MM.1S (cell line): ENCODE measurements around the gene SDE2.
A peak's percentile ranks its signal among the peaks of the same experiment; 100 is the strongest.
"Not testable (repeated sequence)": the region's sequence is repeated elsewhere in the genome, so short reads cannot be mapped to it uniquely, and the experiment has no call there.

Experiments
- DNase-seq: peaks from one replicate; pipeline ENCODE4 v3.0.0-alpha.2; 2015
- H2AFZ ChIP-seq: fragments of 300-600 bp; sonication (generic); 2 replicates; pipeline ENCODE4 v1.6.0; 2016; ENCODE audit warnings: antibody characterized with exemption, low read length
- H3F3A ChIP-seq: fragments of 300-600 bp; sonication (generic); 2 replicates; pipeline ENCODE4 v1.6.1; 2016; ENCODE audit warnings: mild to moderate bottlenecking, antibody characterized with exemption, low read length, moderate library complexity, mixed read lengths; ENCODE audit not compliant: insufficient read depth
- H3K27ac ChIP-seq: fragments of 300-600 bp; sonication (generic); 2 replicates; pipeline ENCODE4 v1.5.1; 2016; ENCODE audit warnings: mild to moderate bottlenecking, low read length
- H3K27me3 ChIP-seq: fragments of 300-600 bp; sonication (generic); replicated peaks from 2 replicates; pipeline ENCODE4 v1.6.0; 2016; ENCODE audit warnings: low read length; ENCODE audit not compliant: insufficient read depth
- H3K36me3 ChIP-seq: fragments of 300-600 bp; sonication (generic); replicated peaks from 2 replicates; pipeline ENCODE4 v1.6.1; 2016; ENCODE audit warnings: mild to moderate bottlenecking, low read length, mixed read lengths; ENCODE audit not compliant: insufficient read depth
- H3K4me1 ChIP-seq: fragments of 300-600 bp; sonication (generic); 2 replicates; pipeline ENCODE4 v1.6.1; 2016; ENCODE audit warnings: low read length, mixed read lengths
- H3K4me2 ChIP-seq: fragments of 300-600 bp; sonication (generic); 2 replicates; pipeline ENCODE4 v1.6.0; 2016; ENCODE audit warnings: low read depth, low read length
- H3K4me3 ChIP-seq: fragments of 300-600 bp; sonication (generic); 2 replicates; pipeline ENCODE4 v1.5.1; 2016; ENCODE audit warnings: low read length, mixed read lengths
- H3K79me2 ChIP-seq: fragments of 300-600 bp; sonication (generic); 2 replicates; pipeline ENCODE4 v1.6.1; 2016; ENCODE audit warnings: mixed run types, low read length, mixed read lengths
- H3K9ac ChIP-seq: fragments of 300-600 bp; sonication (generic); 2 replicates; pipeline ENCODE4 v1.6.1; 2016; ENCODE audit warnings: low read length, mixed read lengths
- H3K9me2 ChIP-seq: fragments of 300-600 bp; sonication (generic); replicated peaks from 2 replicates; pipeline ENCODE4 v1.6.1; 2016; ENCODE audit warnings: mild to moderate bottlenecking, low read length, mixed read lengths; ENCODE audit not compliant: insufficient read depth
- H3K9me3 ChIP-seq: fragments of 300-600 bp; sonication (generic); replicated peaks from 2 replicates; pipeline ENCODE4 v1.6.1; 2016; ENCODE audit warnings: mild to moderate bottlenecking, low read length, mixed read lengths; ENCODE audit not compliant: insufficient read depth
- H4K20me1 ChIP-seq: fragments of 300-600 bp; sonication (generic); 2 replicates; pipeline ENCODE4 v1.6.1; 2016; ENCODE audit warnings: mild to moderate bottlenecking, low read length, moderate library complexity, mixed read lengths; ENCODE audit not compliant: insufficient read depth
- EZH2 ChIP-seq: fragments of 300-600 bp; sonication (generic); optimal IDR thresholded peaks from 2 replicates; pipeline ENCODE3; 2017; ENCODE audit warnings: low read depth, mild to moderate bottlenecking, antibody characterized with exemption, low read length, mixed read lengths
- EZH2phosphoT487 ChIP-seq: fragments of 300-600 bp; sonication (generic); IDR thresholded peaks from 2 replicates; pipeline ENCODE4 v1.6.1; 2018; ENCODE audit warnings: antibody characterized with exemption, low read length
- TF ChIP-seq, protein P1 (sequence below): fragments of 300-600 bp; sonication (generic); IDR thresholded peaks from 2 replicates; pipeline ENCODE4 v1.5.1; 2016; ENCODE audit warnings: antibody characterized with exemption, low read length, mixed read lengths

SDE2 gene

DNA sequence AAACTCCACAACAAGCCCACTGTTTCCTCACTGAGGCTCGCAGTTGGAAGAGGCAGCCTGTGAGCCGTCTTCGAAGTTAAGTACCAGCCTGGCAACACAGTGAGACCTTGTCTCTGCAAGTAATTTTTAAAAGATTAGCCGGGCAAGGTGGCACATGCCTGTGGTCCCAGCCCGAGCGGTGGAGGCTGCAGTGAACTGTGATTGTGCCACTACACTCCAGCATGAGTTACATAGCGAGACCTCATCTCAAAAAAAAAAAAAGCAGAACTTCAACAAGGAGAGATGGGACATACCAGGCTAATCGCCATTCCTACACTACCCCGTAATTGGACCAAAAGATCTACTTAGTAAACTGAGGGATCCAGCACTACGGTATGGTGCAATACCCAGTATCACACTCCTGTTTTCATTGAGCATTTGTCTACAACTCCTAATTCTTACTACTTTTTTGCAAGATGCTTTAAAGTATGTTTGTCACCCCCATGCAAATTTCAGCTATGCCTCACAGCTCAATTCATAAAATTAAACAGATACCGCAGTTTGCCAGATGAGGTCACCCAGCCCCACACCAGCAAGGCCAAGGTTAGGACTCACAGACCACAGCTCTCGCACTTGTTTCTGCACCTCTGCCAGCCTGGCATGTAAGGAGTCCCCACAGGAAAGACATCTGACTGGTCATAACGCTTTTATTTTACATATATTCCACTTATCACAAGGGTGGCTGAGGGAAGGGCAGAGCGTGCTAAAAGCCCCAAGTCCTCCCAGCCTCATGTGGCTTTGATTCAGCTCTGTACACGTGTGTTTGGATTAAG is 21.0 kb downstream of the SDE2 start:
- Histone ChIP-seq H3K27ac (no peak overlapping the region), H3K9me2 (no peaks in the 10 kb centered on the region), H3K36me3 (peaks cover 10% of the 10 kb centered on the region; the same call in 1 of the 2 replicates), H3K9ac (no peak overlapping the region), H3K9me3 (no peaks in the 10 kb centered on the region), H3K4me2 (no peak overlapping the region), H3K4me1 (no peaks in the 10 kb centered on the region), H3K4me3 (no peak overlapping the region), H3F3A (peaks cover 8% of the 10 kb centered on the region; the same call in 1 of the 2 replicates), H3K79me2 (no peaks in the 10 kb centered on the region), H4K20me1 (no peaks in the 10 kb centered on the region), H2AFZ (no peak overlapping the region), H3K27me3 (no peaks in the 10 kb centered on the region)
- TF ChIP-seq, protein P1, sequence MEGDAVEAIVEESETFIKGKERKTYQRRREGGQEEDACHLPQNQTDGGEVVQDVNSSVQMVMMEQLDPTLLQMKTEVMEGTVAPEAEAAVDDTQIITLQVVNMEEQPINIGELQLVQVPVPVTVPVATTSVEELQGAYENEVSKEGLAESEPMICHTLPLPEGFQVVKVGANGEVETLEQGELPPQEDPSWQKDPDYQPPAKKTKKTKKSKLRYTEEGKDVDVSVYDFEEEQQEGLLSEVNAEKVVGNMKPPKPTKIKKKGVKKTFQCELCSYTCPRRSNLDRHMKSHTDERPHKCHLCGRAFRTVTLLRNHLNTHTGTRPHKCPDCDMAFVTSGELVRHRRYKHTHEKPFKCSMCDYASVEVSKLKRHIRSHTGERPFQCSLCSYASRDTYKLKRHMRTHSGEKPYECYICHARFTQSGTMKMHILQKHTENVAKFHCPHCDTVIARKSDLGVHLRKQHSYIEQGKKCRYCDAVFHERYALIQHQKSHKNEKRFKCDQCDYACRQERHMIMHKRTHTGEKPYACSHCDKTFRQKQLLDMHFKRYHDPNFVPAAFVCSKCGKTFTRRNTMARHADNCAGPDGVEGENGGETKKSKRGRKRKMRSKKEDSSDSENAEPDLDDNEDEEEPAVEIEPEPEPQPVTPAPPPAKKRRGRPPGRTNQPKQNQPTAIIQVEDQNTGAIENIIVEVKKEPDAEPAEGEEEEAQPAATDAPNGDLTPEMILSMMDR, result no peak
- TF ChIP-seq EZH2, result no peak
- TF ChIP-seq EZH2phosphoT487, result no peak
- DNase-seq, result no peak

- not testable (repeated sequence) for H3K27me3 ChIP-seq, H3K79me2 ChIP-seq, DNase-seq
Measured at GRCh38 chr1:225975146-225975545, 24.0 kb downstream of the SDE2 start.

DNA sequence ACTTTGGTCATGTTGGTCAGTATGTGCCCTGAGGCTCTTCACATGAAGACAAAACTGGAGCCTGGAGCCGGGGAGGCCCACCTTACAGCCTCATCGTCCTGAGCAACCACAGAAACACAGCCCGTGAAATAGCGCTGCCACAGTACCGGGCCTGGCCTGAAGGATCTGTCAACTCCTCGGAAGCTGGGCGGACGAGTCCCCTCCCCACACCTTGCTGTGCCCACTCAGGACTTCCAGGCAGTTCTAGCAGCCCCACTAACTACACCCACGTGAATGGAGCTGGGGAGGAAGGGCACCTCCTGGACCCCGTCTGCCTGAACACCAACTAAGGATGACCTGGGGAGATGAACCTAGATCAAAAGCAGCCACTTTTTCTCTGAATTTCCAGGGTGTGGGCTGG is 24.7 kb downstream of the SDE2 start:
- Histone ChIP-seq H3K9ac (no peak overlapping the region), H3K36me3 (no peaks in the 10 kb centered on the region), H3K4me3 (no peak overlapping the region), H3K27me3 (no peaks in the 10 kb centered on the region), H4K20me1 (no peaks in the 10 kb centered on the region), H3K4me1 (no peaks in the 10 kb centered on the region), H3F3A (peaks cover 8% of the 10 kb centered on the region; the same call in 1 of the 2 replicates), H3K9me2 (no peaks in the 10 kb centered on the region), H3K79me2 (no peaks in the 10 kb centered on the region), H3K27ac (no peak overlapping the region), H3K4me2 (no peak overlapping the region), H2AFZ (no peak overlapping the region), H3K9me3 (no peaks in the 10 kb centered on the region)
- TF ChIP-seq EZH2 (no peak), EZH2phosphoT487 (no peak)
- TF ChIP-seq, protein P1, result no peak
- no peak for DNase-seq

More at GRCh38 chr1:225975146-225975545, 24.0 kb downstream of the SDE2 start:
- not testable (repeated sequence) for H3K9me2 ChIP-seq, H3K36me3 ChIP-seq, H3K4me1 ChIP-seq, H3F3A ChIP-seq, H3K9me3 ChIP-seq, H3K27ac ChIP-seq, H4K20me1 ChIP-seq
- peak overlapping the region; percentile 79; the same call in 1 of the 2 replicates for H2AFZ ChIP-seq
- peak overlapping the region; percentile 32; the same call in 1 of the 2 replicates for H3K9ac ChIP-seq
- H3K4me3 ChIP-seq, result peak overlapping the region; percentile 48; the same call in 1 of the 2 replicates
- peak overlapping the region; percentile 61; the same call in 1 of the 2 replicates for H3K4me2 ChIP-seq

- peaks cover 3% of the 10 kb centered on the region; the same call in 1 of the 2 replicates for H3F3A ChIP-seq
Measured at GRCh38 chr1:225973158-225973557, 26.0 kb downstream of the SDE2 start.

More at GRCh38 chr1:225973158-225973557, 26.0 kb downstream of the SDE2 start:
- no peaks in the 10 kb centered on the region for H3K4me1 ChIP-seq
- H3K9me3 ChIP-seq, result no peaks in the 10 kb centered on the region
- no peaks in the 10 kb centered on the region for H4K20me1 ChIP-seq
- H3K4me2 ChIP-seq, result no peak overlapping the region
- TF ChIP-seq, protein P1, result no peak
- TF ChIP-seq EZH2 (no peak), EZH2phosphoT487 (no peak)
- H3K9ac ChIP-seq, result no peak overlapping the region
- H3K36me3 ChIP-seq, result no peaks in the 10 kb centered on the region
- H2AFZ ChIP-seq, result no peak overlapping the region
- no peak overlapping the region for H3K27ac ChIP-seq
- H3K9me2 ChIP-seq, result no peaks in the 10 kb centered on the region
- no peak for DNase-seq
- no peaks in the 10 kb centered on the region for H3K79me2 ChIP-seq
- H3K4me3 ChIP-seq, result no peak overlapping the region
- H3K27me3 ChIP-seq, result no peaks in the 10 kb centered on the region
